HCT116 (cell line): Measurements from ENCODE around the gene ASIC1. TPM values are rescaled to one million over a fixed set of nuclear protein-coding genes. Genes with fewer than 3 reads are reported as not detected.
A peak's percentile ranks its signal among the peaks of the same experiment; 100 is the strongest.

Source experiments
- ATAC-seq: fragments of 200-7000 bp; cut with Tn5 transposase; 2 replicates; pipeline ENCODE4 v1.9.1; 2020; ENCODE audit warnings: mild to moderate bottlenecking, moderate library complexity
- BruUV-seq: library from RNA; stranded (reverse); fragments of 400-500 nt; replicated peaks from 2 replicates; lab custom pipeline; 2021; lab: Mats Ljungman, UMichigan
- CTCF ChIA-PET: fragments of 300-600 bp; sonication (Branson Sonifier 250); formaldehyde crosslinking; loops from one replicate; lab custom pipeline; 2021; ENCODE audit warnings: antibody characterized with exemption; lab: Charles Lee
- POLR2A ChIA-PET: fragments of 300-600, 350-600 bp; sonication (Branson Sonifier 250); formaldehyde crosslinking; loops from one replicate; lab custom pipeline; 2021; ENCODE audit warnings: antibody characterized with exemption; lab: Charles Lee
- RAD21 ChIA-PET, 2 experiments: fragments of 300-600 bp; sonication (Branson Sonifier 250); formaldehyde crosslinking; loops; one replicate each; lab custom pipeline; 2023; ENCODE audit warnings: low total read pairs in 2 of 2; ENCODE audit not compliant: uncharacterized antibody in 2 of 2, unreplicated experiment in 2 of 2, low non-redundant PET in 1 of 2; lab: Charles Lee
- DNase-seq: peaks from one replicate; pipeline ENCODE4 v3.0.0-alpha.2; 2010; ENCODE audit warnings: low read depth, low spot score
- H2AFZ ChIP-seq: fragments of 200-600 bp; shearing (Covaris generic), sonication (generic); 2 replicates; pipeline ENCODE4 v1.6.1; 2017; ENCODE audit warnings: low read depth, mixed run types, mixed read lengths, antibody characterized with exemption, low read length; ENCODE audit not compliant: poor library complexity, severe bottlenecking
- H3K27ac ChIP-seq: 2 replicates; pipeline ENCODE4 v1.5.1; 2012; ENCODE audit warnings: low read depth, low read length
- H3K27me3 ChIP-seq: fragments of 200-600 bp; sonication (generic); 2 replicates; pipeline ENCODE4 v1.6.1; 2016; ENCODE audit warnings: mixed run types, low read length, mixed read lengths; ENCODE audit not compliant: insufficient read depth
- H3K36me3 ChIP-seq, 2 experiments: fragments of 200-500 bp in 1 of 2; fragments of 200-600 bp in 1 of 2; sonication (Bioruptor generic) in 1 of 2; sonication (generic) in 1 of 2; 2 replicates each; pipeline versions ENCODE4 v1.5.1 to v1.6.1; 2014 to 2016; ENCODE audit warnings: low read length in 2 of 2, inconsistent platforms in 1 of 2, mixed read lengths in 1 of 2, mixed run types in 1 of 2; ENCODE audit not compliant: insufficient read depth in 2 of 2, control insufficient read depth in 1 of 2
- H3K4me1 ChIP-seq, 2 experiments: fragments of 200-600 bp in 1 of 2; sonication (generic) in 1 of 2; 2 replicates each; pipeline versions ENCODE4 v1.5.1 to v1.6.1; 2012 to 2017; ENCODE audit warnings: low read length in 2 of 2, inconsistent platforms in 1 of 2, mild to moderate bottlenecking in 1 of 2, mixed read lengths in 1 of 2, mixed run types in 1 of 2, moderate library complexity in 1 of 2; ENCODE audit not compliant: insufficient read depth in 2 of 2, control insufficient read depth in 1 of 2
- H3K4me2 ChIP-seq: fragments of 200-600 bp; sonication (generic); 2 replicates; pipeline ENCODE4 v1.6.1; 2017; ENCODE audit warnings: mixed run types, low read length, mixed read lengths
- H3K4me3 ChIP-seq, 2 experiments: fragments of 200-600 bp in 1 of 2; sonication (generic) in 1 of 2; replicated peaks in 1 of 2; 2 replicates each; pipeline ENCODE4 v1.5.1; 2011 to 2016; ENCODE audit warnings: low read length in 2 of 2, control low read depth in 1 of 2, low read depth in 1 of 2, mild to moderate bottlenecking in 1 of 2, mixed read lengths in 1 of 2, mixed run types in 1 of 2
- H3K79me2 ChIP-seq: fragments of 200-600 bp; sonication (generic); 2 replicates; pipeline ENCODE4 v1.6.1; 2017; ENCODE audit warnings: mild to moderate bottlenecking, mixed run types, low read length, moderate library complexity, mixed read lengths; ENCODE audit not compliant: insufficient read depth
- H3K9ac ChIP-seq: fragments of 200-600 bp; sonication (generic); 2 replicates; pipeline ENCODE4 v1.6.1; 2016; ENCODE audit warnings: low read length, mixed read lengths
- H3K9me2 ChIP-seq: fragments of 200-600 bp; sonication (generic), shearing (Covaris generic); 2 replicates; pipeline ENCODE4 v1.6.1; 2017; ENCODE audit warnings: mixed run types, mild to moderate bottlenecking, moderate library complexity; ENCODE audit not compliant: insufficient read depth
- H3K9me3 ChIP-seq, 2 experiments: fragments of 200-500 bp in 1 of 2; fragments of 200-600 bp in 1 of 2; sonication (Bioruptor generic) in 1 of 2; sonication (generic) in 1 of 2; 2 replicates each; pipeline ENCODE4 v1.6.1; 2014 to 2017; ENCODE audit warnings: low read length in 2 of 2, mixed read lengths in 2 of 2, inconsistent platforms in 1 of 2, low read depth in 1 of 2, mild to moderate bottlenecking in 1 of 2, mixed run types in 1 of 2, moderate library complexity in 1 of 2; ENCODE audit not compliant: control insufficient read depth in 1 of 2, insufficient read depth in 1 of 2
- H4K20me1 ChIP-seq: fragments of 200-600 bp; sonication (generic), shearing (Covaris generic); 2 replicates; pipeline ENCODE4 v1.6.1; 2017; ENCODE audit warnings: mixed run types, mild to moderate bottlenecking, moderate library complexity; ENCODE audit not compliant: insufficient read depth
- CBX3 ChIP-seq: IDR thresholded peaks from 2 replicates; pipeline ENCODE4 v1.6.1; 2012; ENCODE audit warnings: low read depth
- CTCF ChIP-seq, 3 experiments: fragments of 200-600 bp in 1 of 3; sonication (generic) in 1 of 3; IDR thresholded peaks in 2 of 3; conservative IDR thresholded peaks in 1 of 3; 2 replicates each; pipeline ENCODE4 v1.5.1; 2012 to 2017; ENCODE audit warnings: low read depth in 2 of 3, low read length in 2 of 3, antibody characterized with exemption in 1 of 3, borderline replicate concordance in 1 of 3, control low read depth in 1 of 3, mild to moderate bottlenecking in 1 of 3, mixed read lengths in 1 of 3, mixed run types in 1 of 3, moderate library complexity in 1 of 3; ENCODE audit not compliant: insufficient read depth in 1 of 3
- EGR1 ChIP-seq: IDR thresholded peaks from 2 replicates; pipeline ENCODE4 v1.6.1; 2012; ENCODE audit warnings: low read depth
- ELF1 ChIP-seq: IDR thresholded peaks from 2 replicates; pipeline ENCODE4 v1.6.1; 2012; ENCODE audit warnings: low read depth, borderline replicate concordance
- EZH2 ChIP-seq: fragments of 200-600 bp; sonication (generic); IDR thresholded peaks from 2 replicates; pipeline ENCODE4 v1.6.1; 2017; ENCODE audit warnings: antibody characterized with exemption, mixed run types
- FOSL1 ChIP-seq: IDR thresholded peaks from 2 replicates; pipeline ENCODE4 v1.6.1; 2012; ENCODE audit warnings: low read depth
- JUND ChIP-seq: IDR thresholded peaks from 2 replicates; pipeline ENCODE4 v1.6.1; 2012
- POLR2A ChIP-seq: IDR thresholded peaks from 2 replicates; pipeline ENCODE4 v1.7.0; 2011; ENCODE audit warnings: borderline replicate concordance; ENCODE audit not compliant: insufficient read depth, insufficient read length; ENCODE audit errors: extremely low read depth
- POLR2AphosphoS5 ChIP-seq: IDR thresholded peaks from 2 replicates; pipeline ENCODE4 v1.6.1; 2011; ENCODE audit warnings: mild to moderate bottlenecking, low read depth, low read length, moderate library complexity
- RAD21 ChIP-seq: IDR thresholded peaks from 2 replicates; pipeline ENCODE4 v1.6.1; 2012; ENCODE audit warnings: low read depth, mild to moderate bottlenecking
- REST ChIP-seq: IDR thresholded peaks from 2 replicates; pipeline ENCODE4 v1.6.1; 2012; ENCODE audit warnings: low read depth
- SIN3A ChIP-seq: IDR thresholded peaks from 2 replicates; pipeline ENCODE4 v1.6.1; 2012; ENCODE audit warnings: low read depth
- SP1 ChIP-seq: IDR thresholded peaks from 2 replicates; pipeline ENCODE4 v1.6.1; 2012; ENCODE audit warnings: low read depth
- TCF7L2 ChIP-seq: IDR thresholded peaks from 2 replicates; pipeline ENCODE4 v1.7.0; 2011; ENCODE audit warnings: borderline replicate concordance, inconsistent platforms; ENCODE audit not compliant: insufficient read depth, insufficient read length; ENCODE audit errors: extremely low read depth
- YY1 ChIP-seq: IDR thresholded peaks from 2 replicates; pipeline ENCODE4 v1.6.1; 2011; ENCODE audit warnings: low read length, low read depth, moderate library complexity, mild to moderate bottlenecking; ENCODE audit not compliant: insufficient replicate concordance; ENCODE audit errors: extremely low read depth
- ZNF274 ChIP-seq: fragments of 200-500 bp; sonication (Bioruptor generic); IDR thresholded peaks from 2 replicates; pipeline ENCODE4 v1.6.1; 2014; ENCODE audit warnings: mild to moderate bottlenecking, low read depth, low read length, inconsistent platforms
- intact Hi-C: fragments of 100-400 bp; cut with micrococcal nuclease; formaldehyde crosslinking; loops from 2 replicates; pipeline ENCODE4 v1.10.0; 2022
- total RNA-seq: library from RNA; stranded (reverse); gene quantifications from one replicate; pipeline ENCODE4 v1.2.1, GENCODE V29; 2021; ENCODE audit not compliant: unreplicated experiment
- TF ChIP-seq, protein P1 (sequence below): IDR thresholded peaks from 2 replicates; pipeline ENCODE4 v1.6.1; 2012
- TF ChIP-seq, protein P2 (sequence below): IDR thresholded peaks from 2 replicates; pipeline ENCODE4 v1.6.1; 2011; ENCODE audit warnings: mild to moderate bottlenecking, low read length, moderate library complexity; ENCODE audit not compliant: insufficient replicate concordance; ENCODE audit errors: extremely low read depth

ASIC1 gene
- total RNA-seq, 1 experiment from 2014 or later: 28.9 TPM

DNA sequence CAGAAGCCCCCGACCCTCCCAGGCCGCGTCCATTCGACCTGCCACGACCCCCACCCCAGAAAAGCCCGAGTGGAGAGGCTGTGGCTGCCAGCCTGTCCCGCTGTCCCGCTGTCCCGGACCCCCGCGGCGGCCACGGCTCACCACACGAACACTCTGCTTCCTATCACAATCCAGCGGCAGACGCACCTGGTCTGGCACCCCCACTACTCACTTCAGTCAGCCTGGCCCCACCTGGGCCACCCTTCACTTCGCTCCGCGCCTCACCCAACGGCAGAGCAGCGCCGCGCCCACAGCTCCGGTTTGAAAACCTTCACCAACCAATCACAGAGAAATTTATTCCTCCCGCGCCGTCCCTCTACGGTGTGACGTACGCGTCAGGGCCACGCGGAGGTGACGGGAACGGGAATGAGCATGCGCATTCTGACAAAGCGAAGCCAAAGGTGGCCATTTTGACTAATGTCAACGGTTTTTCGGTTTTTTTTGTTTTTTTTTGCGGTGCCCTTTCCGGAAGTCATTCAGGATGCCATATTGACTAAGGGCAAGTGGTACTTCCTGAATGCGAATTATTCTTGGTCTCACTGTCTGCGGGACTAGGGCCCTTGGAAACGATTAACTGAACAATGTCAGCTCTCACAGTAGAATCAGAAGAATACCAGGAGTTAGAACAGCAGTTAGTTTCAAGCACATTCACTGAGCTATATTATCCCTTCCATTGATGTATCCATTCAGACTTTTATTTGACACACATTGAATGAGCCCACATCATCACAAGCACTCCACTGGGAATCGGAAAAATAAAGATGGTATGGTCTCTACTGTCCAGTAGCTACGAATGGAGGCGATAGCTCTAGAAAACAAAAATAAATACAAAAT, 32.0 kb upstream of the ASIC1 start, which contains the start of gene RACGAP1:
Gene RACGAP1, minus strand, starts transcription at position 308 of the 873 bp plus-strand sequence. CDS start 8,779 bp downstream, outside the sequence.
- POLR2A ChIA-PET: interaction anchor here (1.3 kb wide), 1 partner anchor 47 kb away, joined by 3 read pairs; no protein-coding TSS in a partner anchor
- peaks cover 3% of the 10 kb centered on the region; the same call in 1 of the 2 replicates for H3K9me2 ChIP-seq
- peak within 1 kb of the TSS; percentile 61 to 95 for H3K4me3 ChIP-seq
- CTCF ChIA-PET: interaction anchor here (1.6 to 1.7 kb wide), 2 partner anchors 14 to 58 kb away, joined by 4 to 13 read pairs; no protein-coding TSS in a partner anchor
- DNase-seq: peak; percentile 98
- peak within 1 kb of the TSS; percentile 71 for H3K27ac ChIP-seq
- H3K36me3 ChIP-seq: peaks cover 2 to 13% of the 10 kb centered on the region in 2 experiments; a peak in 2 of 4 replicates
- peaks cover 49% of the 10 kb centered on the region for H3K79me2 ChIP-seq
- peak within 1 kb of the TSS; percentile 68 for H3K4me2 ChIP-seq
- no peaks in the 10 kb centered on the region for H3K9me3 ChIP-seq
- peaks cover 11 to 20% of the 10 kb centered on the region in 2 experiments for H3K4me1 ChIP-seq
- no peaks in the 10 kb centered on the region for H3K27me3 ChIP-seq
- peak; percentile 98 for ATAC-seq
- intact Hi-C loops: no loop called here
- TSS peak; percentile 62 for BruUV-seq
- peak within 1 kb of the TSS; percentile 98 for H3K9ac ChIP-seq
- RAD21 ChIA-PET: no interaction called here
- no peaks in the 10 kb centered on the region for H4K20me1 ChIP-seq
- peak within 1 kb of the TSS; percentile 75 for H2AFZ ChIP-seq
- TF ChIP-seq, protein P1, sequence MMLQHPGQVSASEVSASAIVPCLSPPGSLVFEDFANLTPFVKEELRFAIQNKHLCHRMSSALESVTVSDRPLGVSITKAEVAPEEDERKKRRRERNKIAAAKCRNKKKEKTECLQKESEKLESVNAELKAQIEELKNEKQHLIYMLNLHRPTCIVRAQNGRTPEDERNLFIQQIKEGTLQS: no peak
- TF ChIP-seq POLR2A (peak; percentile 42), EGR1 (peak; percentile 86), CTCF (IDR thresholded peaks at IDR 0.05 in 2 of 3, conservative IDR thresholded peaks at IDR 0.05 in 1 of 3; ENCODE audit: borderline replicate concordance in 1 of 3, insufficient read depth in 1 of 3, low read depth in 2 of 3, low read length in 2 of 3) (no peak), EZH2 (no peak), ZNF274 (no peak), TCF7L2 (peak; percentile 74), JUND (no peak), REST (no peak), RAD21 (no peak), SP1 (peak; percentile 83), SIN3A (peak; percentile 84), FOSL1 (no peak), CBX3 (0 out of 2 replicates have a peak, but pooled peaks have one; percentile 8), POLR2AphosphoS5 (peak; percentile 83), ELF1 (peak; percentile 92), YY1 (peak; percentile 99)
- TF ChIP-seq, protein P2, sequence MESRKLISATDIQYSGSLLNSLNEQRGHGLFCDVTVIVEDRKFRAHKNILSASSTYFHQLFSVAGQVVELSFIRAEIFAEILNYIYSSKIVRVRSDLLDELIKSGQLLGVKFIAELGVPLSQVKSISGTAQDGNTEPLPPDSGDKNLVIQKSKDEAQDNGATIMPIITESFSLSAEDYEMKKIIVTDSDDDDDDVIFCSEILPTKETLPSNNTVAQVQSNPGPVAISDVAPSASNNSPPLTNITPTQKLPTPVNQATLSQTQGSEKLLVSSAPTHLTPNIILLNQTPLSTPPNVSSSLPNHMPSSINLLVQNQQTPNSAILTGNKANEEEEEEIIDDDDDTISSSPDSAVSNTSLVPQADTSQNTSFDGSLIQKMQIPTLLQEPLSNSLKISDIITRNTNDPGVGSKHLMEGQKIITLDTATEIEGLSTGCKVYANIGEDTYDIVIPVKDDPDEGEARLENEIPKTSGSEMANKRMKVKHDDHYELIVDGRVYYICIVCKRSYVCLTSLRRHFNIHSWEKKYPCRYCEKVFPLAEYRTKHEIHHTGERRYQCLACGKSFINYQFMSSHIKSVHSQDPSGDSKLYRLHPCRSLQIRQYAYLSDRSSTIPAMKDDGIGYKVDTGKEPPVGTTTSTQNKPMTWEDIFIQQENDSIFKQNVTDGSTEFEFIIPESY: peak; percentile 91
